SH-SY5Y (cell line): ENCODE results near the gene TFAP2A.

Experiments
- GATA2 ChIP-seq: IDR thresholded peaks from 2 replicates; pipeline ENCODE4 v1.6.1; 2011; ENCODE audit warnings: mild to moderate bottlenecking, low read depth, low read length
- GATA3 ChIP-seq: IDR thresholded peaks from 2 replicates; pipeline ENCODE4 v1.6.1; 2011; ENCODE audit warnings: low read depth, mild to moderate bottlenecking, low read length, moderate library complexity

Gene TFAP2A

DNA sequence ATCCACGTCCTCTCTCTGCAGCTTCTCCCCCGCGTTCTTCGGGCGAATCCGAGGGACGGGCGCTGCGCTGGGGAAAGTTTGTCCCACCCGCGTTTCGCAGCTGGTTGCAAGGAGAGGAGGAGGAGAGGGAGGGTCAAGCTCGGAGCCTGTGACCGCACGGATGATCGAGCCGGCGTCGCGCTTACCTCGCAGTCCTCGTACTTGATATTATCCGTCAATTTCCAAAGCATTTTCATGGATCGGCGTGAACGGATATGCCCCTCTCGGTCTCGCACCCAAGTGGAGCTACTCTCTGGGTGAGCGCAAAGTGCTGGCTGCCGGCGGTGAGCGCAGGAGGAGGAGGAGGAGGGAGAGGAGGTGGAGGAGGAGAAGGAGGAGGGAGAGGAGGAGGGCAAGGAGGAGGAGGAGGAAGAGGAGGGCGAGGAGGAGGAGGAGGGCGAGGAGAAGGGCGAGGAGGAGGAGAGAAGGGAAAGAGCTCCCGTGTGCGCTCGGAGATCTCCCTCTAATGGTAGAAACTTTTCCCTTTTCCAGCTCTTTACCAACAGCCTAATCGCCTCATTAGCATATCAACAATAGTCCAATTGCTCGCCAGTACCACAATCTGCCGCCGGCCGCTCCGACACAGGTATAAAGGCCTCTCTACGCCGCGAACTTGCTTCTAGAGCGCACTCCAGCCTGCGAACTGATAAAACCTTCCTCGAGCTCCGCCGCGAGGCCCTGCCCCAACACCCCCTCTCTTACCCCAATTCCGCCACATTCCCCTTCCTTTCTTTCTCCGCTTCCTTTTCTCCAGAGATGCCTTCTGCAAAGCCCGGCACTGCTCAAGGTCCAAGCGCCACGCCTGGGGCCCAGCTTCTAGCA, at the start of gene TFAP2A:
TSS of gene TFAP2A (minus strand) at position 319 of the 861 bp plus-strand sequence. CDS start at position 236, 83 bp downstream.
- TF ChIP-seq GATA3 (no peak), GATA2 (no peak)

DNA sequence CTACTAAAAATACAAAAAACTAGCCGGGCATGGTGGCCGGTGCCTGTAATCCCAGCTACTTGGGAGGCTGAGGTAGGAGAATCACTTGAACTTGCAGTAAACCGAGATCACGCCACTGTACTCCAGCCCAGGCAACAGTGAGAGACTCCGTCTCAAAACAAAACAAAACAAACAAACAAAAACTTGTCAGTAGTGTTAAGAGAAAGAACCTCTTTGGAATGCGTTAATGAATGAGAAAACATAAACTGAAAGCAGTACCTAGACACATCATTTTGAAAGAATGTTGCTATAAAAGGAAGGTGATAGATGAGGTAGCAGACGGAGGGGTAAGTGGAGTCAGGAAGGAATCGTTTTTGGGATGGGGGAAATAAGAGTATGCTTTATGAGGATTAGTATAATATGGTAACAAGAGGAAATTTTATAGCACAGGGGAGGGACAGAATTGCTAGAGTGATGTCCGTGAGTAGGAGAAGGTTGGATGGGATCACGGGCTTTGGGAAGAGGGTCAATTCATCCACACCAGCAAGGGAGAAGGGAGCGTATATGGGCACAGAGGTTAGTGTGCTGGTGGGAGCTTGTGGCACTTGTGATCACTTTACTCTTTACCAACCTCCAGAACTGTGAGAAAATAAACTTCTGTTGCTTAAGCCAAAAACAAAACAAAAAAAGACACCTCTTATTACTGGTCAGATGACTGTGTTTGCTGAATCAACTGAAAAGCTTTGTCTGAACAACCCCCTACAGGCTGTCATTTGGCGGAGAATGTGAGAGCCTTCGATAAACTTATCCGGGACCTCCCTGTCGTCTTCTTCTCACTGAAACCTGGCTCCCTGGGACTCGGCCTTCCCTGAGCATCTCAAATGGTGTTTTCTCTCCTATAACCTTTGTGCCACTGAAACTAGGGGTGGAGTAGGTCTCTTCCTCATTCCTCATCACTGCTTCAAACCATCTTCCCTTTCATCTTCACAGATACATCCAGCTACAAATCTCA, 48.9 kb upstream of the TFAP2A start:
- no peak for TF ChIP-seq GATA3
- TF ChIP-seq GATA2: no peak

DNA sequence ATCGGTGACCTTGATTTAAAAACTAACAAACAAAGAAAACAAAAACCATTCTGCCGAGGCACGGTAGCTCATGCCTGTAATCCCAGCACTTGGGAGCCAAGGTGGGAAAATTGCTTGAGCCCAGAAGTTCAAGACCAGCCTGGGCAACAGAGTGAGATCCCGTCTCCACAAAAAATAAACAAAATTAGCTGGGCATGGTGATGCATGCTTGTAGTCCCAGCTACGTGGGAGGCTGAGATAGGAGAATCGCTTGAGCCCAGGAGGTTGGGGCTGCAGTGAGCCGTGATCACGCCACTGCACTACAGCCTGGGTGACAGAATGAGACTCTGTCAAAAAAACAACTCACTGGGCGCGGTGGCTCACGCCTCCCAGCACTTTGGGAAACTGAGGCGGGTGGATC, 48.2 kb upstream of the TFAP2A start:
- TF ChIP-seq GATA2 (no peak), GATA3 (no peak)

DNA sequence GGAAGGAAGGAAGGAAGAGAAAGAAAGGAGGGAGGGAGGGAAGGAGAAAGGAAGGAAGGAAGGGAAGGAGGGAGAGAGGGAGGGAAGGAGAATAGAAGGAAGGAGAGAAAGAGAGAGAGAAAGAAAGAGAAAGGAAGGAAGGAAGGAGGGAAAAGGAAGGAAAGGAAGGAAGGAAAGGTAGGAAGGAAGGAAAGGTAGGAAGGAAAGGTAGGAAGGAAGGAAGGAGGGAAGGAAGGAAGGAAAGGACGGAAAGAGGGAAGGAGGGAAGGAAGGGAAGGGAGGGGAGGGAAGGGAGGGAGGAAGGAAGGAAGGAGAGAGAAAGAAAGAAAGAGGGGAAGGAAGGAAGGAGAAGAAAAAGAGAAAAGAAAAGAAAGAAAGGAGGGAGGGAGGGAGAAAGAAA, 47.0 kb upstream of the TFAP2A start:
- no peak for TF ChIP-seq GATA3
- TF ChIP-seq GATA2: no peak

DNA sequence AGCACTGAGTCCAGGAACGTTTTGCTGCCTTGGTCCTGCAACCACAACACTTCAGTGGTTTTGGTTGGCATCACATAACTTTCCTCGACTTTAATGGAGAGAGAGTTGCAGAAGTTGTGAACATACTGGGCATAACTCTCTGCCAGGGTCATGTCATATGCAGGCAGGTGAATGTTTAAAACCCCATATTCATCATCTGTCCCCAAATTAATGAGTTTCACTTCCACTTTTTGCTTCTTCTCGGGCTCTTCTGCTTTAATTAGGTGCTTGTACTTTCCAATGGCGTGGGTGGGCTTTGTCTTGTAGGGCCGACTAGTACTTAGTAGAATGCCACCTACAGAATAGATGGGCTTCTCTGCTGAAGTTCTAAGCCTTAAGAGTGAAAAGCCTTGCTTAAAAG, 45.2 kb upstream of the TFAP2A start:
- TF ChIP-seq GATA3 (no peak), GATA2 (no peak)

- TF ChIP-seq GATA3: no peak
- no peak for TF ChIP-seq GATA2
Observed at GRCh38 chr6:10458287-10458686, 43.4 kb upstream of the TFAP2A start.

DNA sequence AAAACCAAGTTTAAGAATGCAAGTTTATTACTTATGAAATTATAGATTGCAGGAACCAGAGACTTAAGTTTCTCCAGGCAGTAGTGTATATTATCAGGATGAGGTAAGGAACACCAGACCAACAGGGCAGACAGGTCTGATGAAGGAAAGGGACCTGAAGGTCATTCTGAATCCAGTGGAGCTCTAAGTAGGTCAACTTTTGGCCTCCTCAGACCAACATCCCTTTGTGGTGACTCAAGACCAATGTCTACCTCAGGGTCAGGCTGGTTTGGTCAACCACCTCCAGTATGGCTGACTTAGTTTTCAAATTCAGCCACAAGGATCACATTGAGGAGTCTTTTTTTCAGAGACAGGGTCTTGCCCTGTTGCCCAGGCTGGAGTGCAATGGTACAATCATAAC, 38.7 kb upstream of the TFAP2A start:
- TF ChIP-seq GATA2 (no peak), GATA3 (no peak)

- TF ChIP-seq GATA3 (no peak), GATA2 (no peak)
Observed at GRCh38 chr6:10451828-10452509, 37.1 kb upstream of the TFAP2A start.

- TF ChIP-seq GATA3 (no peak), GATA2 (no peak)
Observed at GRCh38 chr6:10451394-10451793, 36.5 kb upstream of the TFAP2A start.

DNA sequence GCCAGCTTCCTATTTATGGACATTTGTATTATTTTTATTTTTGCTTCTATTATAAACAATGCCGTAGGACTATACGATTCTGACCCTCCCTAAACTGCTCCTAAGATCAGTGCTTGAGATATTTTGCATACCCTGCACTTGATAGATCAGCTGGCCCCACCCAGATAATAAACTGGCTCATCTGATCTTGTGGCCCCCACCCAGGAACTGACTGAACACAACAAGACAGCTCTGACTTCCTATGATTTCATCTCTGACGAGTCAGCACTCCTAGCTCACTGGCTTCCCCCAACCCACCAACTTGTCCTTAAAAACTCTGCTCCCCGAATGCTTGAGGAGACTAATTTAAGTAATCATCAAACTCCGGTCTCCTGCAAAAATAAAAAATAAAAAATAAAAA, 34.9 kb upstream of the TFAP2A start:
- TF ChIP-seq GATA3 (no peak), GATA2 (no peak)

GRCh38 chr6:10448096-10448495, 33.2 kb upstream of the TFAP2A start:
- TF ChIP-seq GATA2 (no peak), GATA3 (no peak)

GRCh38 chr6:10446548-10446947, 31.7 kb upstream of the TFAP2A start:
- TF ChIP-seq GATA3 (no peak), GATA2 (no peak)

DNA sequence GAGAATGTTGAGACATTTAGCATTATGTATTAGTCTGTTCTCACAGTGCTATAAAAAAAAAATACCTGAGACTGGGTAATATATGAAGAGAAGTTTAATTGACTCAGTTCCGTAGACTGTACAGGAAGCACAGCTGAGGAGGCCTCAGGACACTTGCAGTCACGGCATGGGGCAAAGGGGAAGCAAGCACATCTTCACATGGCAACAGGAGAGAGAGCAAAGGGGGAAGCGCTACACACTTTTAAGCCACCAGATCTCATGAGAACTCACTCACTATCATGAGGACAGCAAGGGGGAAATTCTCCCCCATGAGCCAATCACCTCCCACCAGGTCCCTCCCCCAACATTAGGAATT, 26.8 kb upstream of the TFAP2A start:
- TF ChIP-seq GATA2 (no peak), GATA3 (no peak)
